ENCODE data around the gene ATF6.

The ATF6 gene

DNA sequence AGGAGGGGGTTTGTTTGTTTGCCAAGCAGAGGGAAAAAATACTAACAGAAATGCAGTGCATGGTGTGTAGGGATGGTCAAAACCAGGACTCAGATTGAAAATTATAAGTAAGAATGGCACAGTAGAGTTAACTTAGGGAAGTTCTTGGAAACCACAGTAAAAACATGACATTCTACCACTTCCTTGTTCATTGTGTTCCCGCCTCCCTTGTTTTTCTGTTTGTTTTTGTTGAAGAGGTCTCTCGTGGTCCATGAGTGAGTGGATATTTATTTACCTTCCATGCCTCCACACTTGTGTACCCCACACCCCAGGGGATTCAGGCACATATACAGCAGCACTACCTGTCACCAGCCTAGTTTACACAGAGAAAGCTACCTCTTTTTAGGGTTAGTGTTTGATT lies 187.9 kb downstream of the ATF6 start:
- in situ Hi-C loops (cut with MboI; ENCODE audit: low sequenced_read_pairs) = no loop called here

DNA sequence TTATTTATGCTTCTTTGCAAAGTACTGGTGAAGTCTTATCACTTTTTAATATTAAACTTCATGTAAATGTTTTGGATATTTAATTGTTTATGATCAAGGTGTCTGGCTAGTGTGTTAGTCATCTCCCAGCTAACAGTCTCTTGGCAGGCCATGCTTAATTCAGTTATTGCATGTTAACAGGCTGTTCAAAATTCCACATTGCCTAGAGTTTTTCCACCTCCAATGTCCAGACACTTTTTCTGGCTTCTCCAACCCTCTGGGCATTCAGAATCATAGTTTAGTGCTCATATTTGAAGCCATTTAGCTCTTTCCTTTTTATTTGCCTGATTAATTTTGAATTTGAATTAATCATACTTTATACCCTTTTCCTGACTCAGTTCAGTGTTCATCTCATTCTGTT lies 188.3 kb downstream of the ATF6 start:
- in situ Hi-C loops (cut with MboI; ENCODE audit: low sequenced_read_pairs) = no loop called here

DNA sequence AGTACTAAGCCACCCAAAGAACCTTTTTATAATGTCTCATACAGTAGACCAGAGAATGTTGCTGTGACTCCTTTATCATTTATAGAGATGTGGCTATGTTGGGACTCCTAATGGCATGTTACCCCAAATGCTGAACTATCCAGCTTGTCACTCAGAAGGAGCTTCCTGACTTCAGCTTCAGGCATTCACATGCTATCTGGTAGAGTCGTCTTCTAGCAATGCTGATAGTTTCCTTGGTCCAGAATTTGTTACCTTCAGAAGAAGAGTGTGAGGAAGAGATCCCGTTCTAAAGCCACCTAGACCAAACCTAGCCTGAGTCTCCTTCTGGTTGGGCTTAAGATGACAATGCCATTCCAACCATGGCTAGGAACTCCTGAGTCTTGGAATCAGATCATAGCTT lies 189.5 kb downstream of the ATF6 start:
- in situ Hi-C loops (cut with MboI; ENCODE audit: low sequenced_read_pairs) = no loop called here

DNA sequence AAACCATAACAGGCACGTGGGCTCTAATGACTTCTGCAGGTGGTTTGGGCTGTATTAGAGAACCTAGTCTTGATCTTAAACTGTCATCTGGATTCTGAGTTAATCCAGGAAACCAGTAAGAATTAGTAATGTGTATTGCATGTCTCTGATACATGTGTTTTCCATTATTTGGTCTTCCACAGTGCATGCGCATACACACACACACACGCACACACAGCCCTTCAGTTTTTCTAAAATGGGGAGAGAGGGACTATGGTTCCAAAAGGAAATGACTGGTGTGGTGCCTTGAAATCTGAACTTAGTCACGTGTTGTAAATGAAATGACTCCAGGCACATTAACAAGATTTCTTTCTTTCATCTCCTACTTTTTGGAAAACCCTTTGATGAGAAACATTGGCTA lies 190.0 kb downstream of the ATF6 start:
- in situ Hi-C loops (cut with MboI; ENCODE audit: low sequenced_read_pairs) = no loop called here

DNA sequence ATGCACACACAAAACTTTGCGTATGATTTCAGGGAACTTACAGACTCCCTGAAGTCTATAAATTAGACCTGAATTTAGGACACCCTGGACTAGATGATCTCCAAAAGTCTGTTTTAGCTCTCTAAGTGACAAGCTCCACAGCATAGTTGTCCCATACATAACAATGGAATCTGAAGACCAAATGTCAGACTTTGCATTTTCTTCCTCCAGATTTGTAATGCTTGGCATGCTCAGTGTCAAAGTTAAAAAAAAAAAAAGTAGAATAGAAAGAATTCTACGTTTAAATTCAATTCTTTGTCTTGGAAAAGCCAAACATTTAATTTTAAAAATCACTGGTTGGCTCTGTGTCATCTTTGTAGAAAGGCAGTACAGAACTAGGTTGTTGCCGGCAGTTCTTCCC lies 190.8 kb downstream of the ATF6 start:
- in situ Hi-C loops (cut with MboI; ENCODE audit: low sequenced_read_pairs) = no loop called here

DNA sequence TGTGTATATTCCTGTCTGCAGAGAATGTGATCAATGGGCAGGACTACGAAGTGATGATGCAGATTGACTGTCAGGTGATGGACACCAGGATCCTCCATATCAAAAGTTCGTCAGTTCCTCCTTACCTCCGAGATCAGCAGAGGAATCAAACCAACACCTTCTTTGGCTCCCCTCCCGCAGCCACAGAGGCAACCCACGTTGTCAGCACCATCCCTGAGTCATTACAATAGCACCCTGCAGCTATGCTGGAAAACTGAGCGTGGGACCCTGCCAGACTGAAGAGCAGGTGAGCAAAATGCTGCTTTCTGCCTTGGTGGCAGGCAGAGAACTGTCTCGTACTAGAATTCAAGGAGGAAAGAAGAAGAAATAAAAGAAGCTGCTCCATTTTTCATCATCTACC lies 192.3 kb downstream of the ATF6 start:
- in situ Hi-C loops (cut with MboI; ENCODE audit: low sequenced_read_pairs) = no loop called here

DNA sequence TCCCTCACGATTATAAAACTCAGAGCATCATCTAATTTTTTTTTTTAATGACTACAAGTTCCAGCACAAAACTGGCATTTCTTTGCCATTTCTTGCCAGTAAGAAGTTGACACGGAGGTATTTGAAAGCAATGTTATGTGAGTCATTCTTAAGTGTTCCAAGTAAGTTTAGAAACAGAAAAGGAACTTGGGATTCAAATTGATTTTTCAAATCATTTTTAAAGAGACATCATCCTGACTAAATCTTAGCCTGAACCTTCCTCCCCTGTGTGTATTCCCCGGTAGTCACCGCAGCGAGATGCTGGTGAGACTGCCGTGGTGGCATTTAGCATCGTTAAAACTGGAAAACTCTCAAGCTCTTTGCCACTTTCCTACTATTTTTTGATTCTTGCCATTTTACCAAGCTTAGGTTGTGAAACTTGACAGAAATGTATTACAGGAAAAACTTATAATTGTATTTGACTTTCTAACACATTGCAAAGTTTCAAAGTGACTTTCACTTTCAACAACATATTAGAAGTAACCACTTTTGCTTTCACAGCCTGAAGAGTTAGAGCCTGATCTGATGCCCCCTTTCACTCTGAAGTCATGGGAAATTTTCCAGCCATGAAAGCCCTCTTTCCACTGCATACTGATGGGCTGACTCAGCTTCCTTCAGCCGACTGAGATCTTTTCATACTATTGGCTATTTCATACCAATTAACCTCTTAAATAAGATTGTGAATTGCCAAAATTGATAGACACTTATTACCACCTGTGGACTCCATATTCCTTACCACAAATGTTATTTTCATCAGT lies 196.2 kb downstream of the ATF6 start:
- in situ Hi-C loops (cut with MboI; ENCODE audit: low sequenced_read_pairs) = no loop called here

DNA sequence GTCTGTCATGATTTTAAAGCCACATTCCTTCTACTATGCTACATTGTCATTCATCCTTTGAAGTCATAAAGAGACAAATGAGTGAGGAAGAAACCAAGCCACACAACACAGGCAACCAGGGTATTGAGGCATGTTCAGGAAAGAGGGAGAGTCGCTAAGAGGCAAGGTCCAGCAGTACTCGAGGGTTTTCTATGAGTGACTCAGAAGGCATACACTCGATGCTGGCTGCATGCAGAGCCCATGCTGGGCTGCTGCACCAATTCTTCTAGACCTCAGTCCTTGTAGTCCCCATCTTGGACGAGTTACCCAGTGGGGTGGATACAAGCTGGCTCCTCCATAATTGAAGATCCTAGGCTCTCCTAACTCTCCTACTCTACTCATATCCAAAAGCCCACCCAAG lies 199.9 kb downstream of the ATF6 start:
- in situ Hi-C loops (cut with MboI; ENCODE audit: low sequenced_read_pairs) = no loop called here

DNA sequence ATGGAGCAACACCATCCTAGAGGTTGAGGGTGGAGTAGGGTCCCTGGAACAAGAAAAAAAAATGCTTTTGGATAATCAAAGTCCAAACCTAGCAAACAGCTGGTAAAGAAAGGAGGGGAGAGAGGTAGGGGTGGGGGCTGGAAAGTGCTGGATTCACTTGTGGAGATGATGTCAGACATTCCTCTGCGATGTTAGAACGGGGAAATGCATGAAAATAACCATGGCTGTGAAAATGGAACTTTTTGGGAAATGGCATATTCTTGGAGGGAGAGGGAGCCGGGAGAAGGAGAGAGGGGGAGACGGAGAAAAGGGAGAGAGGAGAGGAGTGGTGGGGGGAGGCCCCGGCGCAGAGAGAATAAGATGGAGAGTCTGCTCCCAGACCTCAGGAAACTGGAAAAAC lies 203.9 kb downstream of the ATF6 start:
- in situ Hi-C loops (cut with MboI; ENCODE audit: low sequenced_read_pairs) = no loop called here

DNA sequence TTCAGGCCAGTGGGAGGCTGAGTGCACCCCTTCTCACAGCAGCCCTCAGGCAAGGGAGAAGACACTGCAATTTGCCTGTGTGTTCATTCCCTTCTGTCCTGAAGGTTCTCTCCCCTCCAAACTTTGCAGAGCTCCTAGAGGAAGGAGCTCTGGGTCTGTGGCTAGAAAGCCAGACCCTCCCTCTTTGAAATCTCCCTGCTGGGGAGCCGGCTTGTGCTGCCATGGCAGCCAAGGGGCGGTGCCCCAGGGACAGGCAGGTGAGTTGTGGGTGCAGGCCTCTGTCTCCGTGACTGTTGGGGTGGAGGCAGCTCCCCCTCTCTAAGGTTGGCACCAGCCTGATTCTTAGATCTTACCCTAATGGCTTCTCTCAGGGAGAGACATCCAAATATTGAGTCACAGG lies 204.5 kb downstream of the ATF6 start:
- in situ Hi-C loops (cut with MboI; ENCODE audit: low sequenced_read_pairs) = no loop called here

DNA sequence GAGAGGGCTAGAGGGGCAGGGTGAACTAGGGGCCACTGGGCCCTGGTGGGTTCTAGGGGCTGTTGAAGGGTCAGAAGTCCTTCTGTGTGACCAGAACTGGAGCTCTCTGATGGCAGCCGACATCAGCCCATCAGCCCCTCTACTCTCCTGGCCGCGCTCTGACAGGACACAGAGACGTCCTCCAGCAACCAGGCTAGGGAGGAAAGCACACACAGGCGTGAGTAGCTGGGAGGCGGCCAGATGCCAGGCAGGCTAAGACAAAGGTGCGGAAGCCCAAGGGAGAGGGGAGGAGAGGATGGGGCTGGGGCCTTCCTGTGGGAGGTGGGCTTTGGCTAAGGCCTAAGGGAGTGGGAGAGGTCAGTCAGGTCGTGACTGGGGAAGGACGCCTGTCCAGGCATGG lies 206.7 kb downstream of the ATF6 start:
- in situ Hi-C loops (cut with MboI; ENCODE audit: low sequenced_read_pairs) = no loop called here

DNA sequence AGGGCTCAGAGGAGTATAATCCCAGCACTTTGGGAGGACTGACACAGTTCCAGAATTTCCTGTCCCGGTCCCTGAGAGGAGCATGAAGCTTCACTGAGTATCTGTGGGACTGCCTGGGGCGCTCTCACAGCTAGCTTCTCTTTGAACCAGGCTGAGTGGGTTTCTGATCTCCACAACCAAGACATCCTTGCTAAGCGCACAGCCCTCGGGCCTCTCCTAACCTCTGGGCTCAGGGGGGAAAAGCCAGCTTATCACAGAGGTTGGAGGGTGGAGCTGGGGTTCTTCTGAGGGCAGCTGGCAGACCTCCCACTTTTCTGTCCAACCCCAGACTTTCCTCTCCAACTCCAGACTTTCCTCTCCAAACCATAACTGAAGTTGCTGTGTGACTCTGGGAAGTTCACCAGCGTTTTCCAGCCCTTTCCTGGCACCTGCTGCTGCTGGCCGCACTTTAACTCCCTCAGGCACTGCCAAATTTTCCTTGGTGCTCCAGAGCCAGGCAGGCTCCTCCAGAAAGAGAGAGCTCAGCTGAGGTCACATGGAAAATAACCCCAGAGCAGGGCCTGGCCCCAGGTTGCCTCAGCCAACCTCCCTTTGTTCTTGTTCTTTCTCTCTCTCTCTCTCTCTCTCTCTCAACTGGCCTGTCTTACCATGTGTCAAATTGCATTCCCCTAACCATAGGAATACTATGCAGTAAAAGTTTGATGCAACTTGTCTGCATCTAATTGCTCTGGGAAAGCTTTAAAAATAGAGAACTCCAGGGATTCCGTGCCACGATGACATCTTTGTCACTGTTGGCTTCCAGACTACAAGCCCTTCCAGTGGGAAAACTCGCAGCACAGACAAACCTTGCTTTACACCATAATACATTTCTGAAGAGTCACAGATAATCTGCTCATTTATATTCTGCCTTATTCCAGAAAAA lies 208.1 kb downstream of the ATF6 start:
- in situ Hi-C loops (cut with MboI; ENCODE audit: low sequenced_read_pairs) = no loop called here

DNA sequence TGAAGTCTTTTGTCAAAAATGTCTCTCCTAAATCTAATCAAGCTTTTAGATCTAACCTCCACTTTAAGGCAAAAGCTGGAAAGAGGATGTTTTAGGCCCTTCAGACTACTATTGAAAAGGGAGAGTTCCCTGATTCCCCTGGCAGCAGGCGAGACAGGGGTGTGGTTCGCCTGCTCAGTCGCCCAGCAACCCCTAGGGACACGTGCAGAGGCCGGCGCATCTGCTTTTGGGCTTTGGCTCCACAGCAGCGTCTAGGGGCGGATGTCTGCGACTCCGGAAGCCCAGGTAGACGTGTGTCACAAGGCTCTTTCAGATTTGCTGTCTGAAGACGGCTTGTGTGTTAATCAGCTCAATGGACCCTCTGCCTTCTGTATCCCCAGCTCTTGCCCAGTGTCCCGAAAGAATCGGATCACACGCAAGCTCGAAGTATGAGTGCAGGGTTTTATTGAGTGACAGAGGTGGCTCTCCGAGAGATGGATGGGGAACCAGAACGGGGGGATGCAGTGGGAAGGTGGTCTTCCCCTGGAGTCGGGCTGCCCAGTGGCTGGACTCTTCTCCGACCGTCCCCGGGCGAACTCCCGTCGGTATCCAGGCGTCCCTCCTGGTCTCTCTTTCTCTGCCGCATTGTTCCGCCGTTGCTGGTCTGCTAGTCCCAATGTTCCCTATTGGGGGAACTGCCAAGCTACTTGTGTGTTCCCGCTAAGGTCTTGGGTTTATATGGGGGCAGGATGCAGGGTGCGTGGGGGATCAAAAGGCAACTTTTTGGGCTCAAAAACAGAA lies 212.1 kb downstream of the ATF6 start:
- in situ Hi-C loops (cut with MboI; ENCODE audit: low sequenced_read_pairs) = no loop called here

DNA sequence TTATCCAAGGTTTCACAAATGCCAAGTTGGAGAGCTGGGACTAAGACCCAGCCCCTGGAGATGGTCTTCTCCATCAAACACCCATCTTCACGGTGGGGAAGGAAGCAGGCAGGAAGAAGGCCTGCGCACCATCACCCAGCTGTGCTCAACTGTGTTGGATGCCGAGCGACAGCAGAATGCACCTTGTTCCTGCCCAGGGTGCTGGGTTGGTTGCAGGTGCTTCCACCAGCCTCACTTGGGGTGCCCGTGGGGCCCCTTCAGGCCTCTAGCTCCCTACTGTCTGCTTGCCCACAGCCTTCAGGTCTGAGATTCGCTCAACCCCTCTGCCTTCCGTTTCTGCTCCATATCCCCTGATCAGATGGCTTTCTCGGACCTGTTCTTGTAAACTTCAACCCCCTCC lies 215.0 kb downstream of the ATF6 start:
- in situ Hi-C loops (cut with MboI; ENCODE audit: low sequenced_read_pairs) = no loop called here

DNA sequence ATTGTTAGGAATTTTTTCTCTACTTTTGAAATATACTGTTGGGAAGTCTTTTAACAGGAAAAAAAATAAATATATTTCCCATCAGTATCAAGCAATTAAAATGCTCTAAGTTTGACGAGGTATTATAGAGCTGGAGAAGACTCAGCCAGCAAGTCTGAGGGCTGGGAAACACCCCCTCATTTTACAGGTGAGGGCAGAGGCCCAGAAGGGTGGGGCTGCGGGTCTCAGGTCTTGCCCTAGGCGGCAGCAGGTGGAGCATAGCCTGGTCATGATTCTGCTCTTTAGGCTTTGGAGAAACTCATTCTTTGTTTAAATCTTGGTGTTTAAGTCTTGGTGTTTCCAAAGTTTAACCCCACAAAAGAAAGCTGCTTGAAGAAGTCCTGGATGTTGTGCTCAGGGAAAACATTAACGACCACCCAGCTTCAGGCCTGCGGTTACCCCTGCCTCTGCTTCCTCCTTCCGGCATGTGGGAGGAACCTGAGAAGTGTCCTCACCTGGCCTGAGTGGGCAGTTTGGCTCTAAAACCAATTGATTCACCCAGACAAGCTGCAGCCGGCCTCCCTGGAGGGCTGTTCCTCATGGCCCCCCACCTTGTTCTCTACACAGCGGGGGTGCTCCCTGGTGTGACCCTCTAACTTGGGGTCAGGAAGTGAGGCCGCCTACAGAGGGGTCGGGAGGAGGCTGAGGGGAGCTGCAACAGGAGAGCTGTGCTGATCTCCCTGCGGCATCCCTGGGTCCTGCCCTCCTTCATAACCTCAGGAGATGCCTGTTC lies 215.8 kb downstream of the ATF6 start:
- in situ Hi-C loops (cut with MboI; ENCODE audit: low sequenced_read_pairs) = no loop called here

DNA sequence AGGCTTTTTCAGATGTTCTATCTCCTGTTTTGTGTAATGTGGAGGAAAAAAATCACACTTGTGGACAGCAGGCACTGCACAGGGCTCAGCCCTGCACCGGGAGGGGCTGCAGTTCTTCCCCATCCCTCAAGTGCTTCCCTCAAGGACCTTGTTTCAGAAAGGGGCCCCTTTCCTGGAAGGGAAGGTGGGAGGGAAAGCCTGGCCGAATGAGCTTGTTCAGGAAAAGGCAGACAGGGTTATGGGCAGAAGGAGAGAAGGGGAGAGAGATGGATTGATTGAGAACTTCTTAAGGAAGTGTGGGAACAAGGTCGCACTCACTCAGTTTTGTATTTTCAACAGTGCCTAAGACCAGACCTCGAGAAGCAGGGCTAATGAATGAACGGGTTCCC lies 216.4 kb downstream of the ATF6 start:
- in situ Hi-C loops (cut with MboI; ENCODE audit: low sequenced_read_pairs) = no loop called here

DNA sequence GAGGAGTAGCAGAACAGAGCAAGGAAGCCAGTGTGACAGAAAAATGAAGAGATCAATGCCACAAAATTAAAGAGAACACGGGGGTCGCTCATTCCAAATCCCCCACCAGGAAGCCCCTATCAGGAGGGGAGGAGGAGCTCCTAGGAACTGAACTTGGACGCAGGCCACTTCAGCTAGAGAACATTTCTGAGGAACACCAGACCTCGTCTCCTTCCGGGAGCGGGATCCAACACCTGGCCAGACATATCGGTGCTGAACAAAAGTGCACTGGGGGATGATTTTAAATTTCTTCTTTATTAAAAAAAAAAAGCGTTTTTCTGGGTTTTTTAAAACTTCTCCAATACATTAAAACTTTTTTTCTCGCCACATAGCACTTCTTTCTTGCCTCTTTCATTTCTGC lies 216.8 kb downstream of the ATF6 start:
- in situ Hi-C loops (cut with MboI; ENCODE audit: low sequenced_read_pairs) = no loop called here

DNA sequence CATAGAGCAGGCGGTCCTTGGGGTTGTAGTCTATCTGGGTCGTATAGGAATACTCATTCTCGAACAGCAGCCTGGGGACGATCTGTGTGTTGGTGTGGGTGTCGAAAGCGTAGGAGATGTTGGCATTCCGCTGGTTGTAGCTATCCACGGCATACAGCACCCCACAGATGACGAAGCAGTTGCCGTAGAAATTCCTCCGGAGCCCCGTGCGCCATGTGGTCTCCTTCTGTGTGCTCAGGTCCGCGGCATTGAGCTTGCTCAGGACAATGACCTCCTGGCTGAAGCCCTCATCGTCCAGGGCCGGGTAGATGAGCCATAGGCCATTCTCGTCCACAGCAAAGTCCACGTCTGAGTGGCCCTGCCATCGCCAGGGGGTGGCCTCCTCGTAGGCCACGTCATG lies 217.6 kb downstream of the ATF6 start:
- in situ Hi-C loops (cut with MboI; ENCODE audit: low sequenced_read_pairs) = no loop called here

DNA sequence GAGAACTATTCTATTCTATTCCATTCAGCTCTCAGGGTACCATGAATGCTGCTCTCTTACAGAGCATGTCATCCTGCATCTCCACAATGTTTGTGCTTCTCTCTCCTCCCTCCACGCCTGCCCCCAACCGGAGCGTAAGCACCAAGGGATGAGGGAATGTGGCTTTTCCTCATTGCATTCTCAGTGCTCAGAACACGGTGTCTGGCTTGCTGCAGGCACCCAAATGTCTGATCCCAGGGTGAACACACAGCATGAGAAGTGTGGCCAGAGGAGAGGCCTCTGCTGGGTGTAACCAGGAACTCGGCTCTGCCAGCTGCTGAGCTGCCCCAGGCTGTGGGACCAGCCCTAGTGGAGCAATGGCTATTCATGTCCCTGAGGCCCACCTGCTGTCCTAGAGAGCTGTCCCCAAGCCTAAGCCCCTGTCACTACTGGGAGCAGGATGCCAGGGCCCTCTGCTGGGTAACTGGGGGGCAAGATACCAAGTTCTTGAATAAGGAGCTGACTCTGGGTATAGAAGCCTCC lies 219.2 kb downstream of the ATF6 start:
- in situ Hi-C loops (cut with MboI; ENCODE audit: low sequenced_read_pairs) = no loop called here

DNA sequence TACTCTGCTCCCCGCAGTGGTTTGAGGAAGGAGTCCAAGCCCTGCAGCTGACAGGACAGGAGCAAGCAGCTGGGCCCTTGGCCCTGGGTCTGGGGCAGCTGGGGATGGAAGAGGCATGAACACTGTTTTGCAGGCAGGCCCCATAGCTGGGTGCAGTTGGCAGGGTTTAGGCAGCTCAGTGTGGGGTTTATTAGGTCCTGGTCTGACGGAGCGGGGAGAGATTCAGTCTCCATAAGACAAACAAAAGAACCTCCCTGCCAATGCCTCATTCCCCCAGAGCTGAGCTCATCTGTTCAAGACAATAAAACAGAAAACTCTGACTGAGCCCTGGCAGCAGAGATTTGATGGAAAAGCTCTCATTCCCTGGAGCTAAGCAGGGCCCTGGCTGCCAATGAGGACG lies 220.2 kb downstream of the ATF6 start:
- in situ Hi-C loops (cut with MboI; ENCODE audit: low sequenced_read_pairs) = no loop called here

DNA sequence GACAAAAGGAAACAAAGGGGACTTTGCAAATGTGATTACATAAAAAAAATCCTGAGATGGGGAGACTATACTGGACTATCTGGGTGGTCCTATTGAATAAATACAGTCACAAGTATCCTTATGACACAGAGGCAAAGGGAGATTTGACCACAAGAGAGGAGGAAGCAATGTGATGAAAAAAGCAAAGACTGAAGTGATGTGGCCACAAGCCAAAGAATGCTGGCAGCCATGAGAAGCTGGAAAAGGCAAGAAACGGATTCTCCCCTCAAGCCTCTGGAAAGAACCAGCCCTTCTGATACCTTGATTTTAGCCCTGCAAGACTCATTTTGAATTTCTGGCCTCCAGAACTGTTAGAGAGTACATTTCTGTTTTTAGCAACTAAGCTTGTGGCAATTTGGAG lies 221.2 kb downstream of the ATF6 start:
- in situ Hi-C loops (cut with MboI; ENCODE audit: low sequenced_read_pairs) = no loop called here
